ENCODE measurements around the gene AQP7. TPM values are rescaled to one million over a fixed set of nuclear protein-coding genes. Genes with fewer than 3 reads are reported as not detected.
"Not testable (repeated sequence)": the region's sequence is repeated elsewhere in the genome, so short reads cannot be mapped to it uniquely, and the experiment has no call there.

The AQP7 gene
- polyA plus RNA-seq, 5 donors: 2.2 to 5.2 (median 2.8) TPM

DNA sequence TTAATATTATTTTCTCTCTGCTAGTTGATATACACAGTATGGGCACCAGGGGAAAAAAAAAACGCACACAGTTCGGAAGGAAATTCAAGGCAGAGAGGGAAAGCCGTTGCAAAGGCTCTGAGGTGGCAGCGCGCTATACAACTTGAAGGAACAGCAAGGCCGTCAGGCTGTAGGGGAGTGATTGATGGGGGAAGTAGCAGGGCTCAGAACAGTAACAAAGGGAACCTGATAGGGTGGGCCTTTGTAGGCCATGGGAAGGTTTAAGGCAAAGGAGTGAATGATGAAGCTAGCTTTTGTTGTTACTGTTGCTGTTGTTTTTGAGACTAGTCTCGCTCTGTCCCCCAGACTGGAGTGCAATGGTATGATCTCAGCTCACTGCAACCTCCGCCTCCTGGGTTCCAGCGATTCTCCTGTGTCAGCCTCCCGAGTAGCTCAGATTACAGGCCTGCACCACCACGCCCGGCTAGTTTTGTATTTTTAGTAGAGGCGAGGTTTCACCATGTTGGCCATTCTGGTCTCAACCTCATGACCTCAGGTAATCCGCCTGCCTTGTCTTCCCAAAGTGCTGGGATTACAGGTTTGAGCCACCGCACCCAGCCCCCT is 27.0 kb downstream of the AQP7 start:
- DNase-seq: no peak

DNA sequence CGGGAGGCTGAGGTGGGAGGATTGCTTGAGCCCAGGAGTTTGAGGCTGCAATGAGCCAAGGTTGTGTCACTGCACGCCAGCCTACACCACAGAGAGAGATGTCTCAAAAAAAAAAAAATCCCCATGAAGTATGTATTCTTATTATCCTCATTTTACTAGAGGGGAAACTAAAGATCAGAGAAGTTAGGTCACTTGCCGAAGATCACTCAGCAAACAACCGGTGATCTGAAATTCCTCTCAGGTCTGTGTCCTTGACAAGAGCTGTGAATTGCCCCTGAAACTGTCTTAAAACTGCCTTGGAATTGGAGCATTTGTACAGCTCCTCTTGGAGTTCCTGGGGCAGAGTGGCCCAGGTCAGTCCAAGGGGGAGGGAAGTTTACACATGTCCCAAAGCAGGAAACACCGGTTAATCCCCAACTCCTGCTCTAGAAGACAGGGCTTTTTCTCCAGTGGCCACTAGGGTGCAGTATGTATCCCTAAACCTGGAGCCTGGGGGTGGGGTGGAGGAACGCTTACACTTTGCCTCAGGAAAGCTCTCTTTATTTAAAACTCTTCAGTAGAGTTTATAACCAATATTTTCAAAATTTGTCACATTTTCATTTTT is 27.6 kb downstream of the AQP7 start:
- DNase-seq: peak; percentile 56 to 70

DNA sequence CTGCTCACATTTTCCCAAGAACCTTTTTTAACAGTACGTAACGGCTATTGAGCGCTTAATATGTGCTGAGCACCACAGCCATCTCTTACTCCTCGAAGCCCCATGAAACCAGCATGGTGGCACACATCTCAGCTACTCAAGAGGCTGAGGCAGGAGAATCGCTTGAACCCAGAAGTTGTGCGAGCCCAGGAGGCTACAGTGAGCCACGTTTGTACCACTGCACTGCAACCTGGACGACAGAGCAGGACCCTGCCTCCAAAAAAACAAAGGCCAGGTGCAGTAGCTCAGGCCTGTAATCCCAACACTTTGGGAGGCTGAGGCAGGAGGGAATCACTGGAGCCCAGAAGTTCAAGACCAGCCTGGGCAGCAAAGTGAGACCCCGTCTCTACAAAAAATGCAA is 28.2 kb downstream of the AQP7 start:
- no peak for DNase-seq

DNA sequence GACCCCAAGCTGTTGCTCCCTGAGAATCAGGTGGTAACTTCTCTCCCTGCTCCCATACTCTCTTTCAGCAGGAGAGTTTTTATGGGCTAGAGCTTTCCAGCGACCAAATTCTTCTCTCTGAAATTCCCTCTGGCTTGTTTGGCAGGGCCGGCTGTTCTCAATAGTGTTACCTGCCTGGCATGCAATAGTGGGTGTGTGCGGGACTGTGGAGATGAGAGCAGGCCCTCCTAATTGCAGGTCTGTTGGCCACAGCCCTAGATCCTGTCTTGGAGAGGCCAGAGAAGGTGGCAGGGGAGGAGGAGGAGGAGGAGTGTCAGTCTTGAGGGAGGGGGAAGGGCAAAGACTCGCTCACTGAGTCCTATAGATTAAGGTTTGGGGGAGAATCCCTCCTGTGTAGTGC is 29.5 kb downstream of the AQP7 start:
- DNase-seq: no peak

DNA sequence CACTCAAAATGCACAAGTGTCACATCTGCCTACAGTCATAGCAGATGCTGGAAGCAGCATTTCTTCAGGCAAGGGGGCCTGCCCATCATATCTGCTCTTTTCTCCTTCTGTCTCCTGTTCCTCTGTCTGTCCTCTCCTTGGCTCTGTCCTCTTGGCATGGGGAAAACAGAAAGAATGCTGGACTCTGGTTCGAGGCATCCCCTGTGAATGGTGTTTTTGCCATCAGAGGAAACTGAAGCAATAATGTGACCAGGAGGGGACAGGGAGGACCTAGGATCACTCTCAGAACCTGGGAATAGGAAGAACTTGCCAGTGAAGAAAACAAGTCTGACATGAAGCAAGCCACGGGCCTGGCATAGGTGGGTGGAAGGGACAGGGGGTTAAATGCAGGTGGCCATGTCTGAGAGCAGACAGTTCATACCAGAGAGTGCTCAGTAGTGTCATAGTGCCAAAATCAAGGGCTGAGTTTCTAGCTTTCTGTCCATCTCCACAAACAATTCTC is 35.3 kb downstream of the AQP7 start:
- DNase-seq: no peak

DNA sequence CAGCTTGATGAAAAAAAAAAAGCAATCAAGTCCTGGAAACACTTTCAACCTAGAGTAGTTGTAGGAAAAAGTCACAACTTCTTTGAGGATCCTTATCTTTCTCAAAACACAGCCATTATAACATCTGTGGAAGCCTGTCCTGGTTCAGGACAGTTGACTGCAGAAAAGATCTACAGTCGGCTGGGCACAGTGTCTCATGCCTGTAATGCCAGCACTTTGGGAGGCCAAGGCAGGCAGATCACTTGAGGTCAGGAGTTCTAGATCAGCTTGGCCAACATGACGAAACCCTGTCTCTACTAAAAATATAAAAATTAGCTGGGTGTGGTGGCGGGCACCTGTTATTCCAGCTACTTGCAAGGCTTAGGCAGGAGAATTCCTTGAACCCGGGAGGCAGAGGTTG is 37.6 kb downstream of the AQP7 start:
- not testable (repeated sequence) for DNase-seq

DNA sequence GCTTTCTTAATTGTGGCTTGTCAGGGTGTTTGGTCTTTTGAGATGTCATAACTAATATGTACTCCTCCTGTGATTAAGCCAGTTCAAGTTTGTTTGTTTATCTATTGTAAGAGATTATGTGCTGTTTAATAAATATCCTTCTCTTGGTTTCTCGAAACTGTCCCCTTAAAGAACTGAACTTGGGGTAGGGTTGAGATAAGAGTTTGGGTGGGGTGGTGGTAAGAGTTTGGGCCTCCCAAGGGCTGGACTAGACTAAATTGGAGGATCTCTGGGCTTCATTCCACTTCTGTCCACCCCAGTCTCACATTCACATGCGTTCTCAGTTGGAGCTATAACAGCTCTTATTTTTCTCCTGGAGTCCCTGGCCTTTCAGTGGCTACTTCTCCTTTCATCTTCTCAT is 38.2 kb downstream of the AQP7 start:
- no peak for DNase-seq

DNA sequence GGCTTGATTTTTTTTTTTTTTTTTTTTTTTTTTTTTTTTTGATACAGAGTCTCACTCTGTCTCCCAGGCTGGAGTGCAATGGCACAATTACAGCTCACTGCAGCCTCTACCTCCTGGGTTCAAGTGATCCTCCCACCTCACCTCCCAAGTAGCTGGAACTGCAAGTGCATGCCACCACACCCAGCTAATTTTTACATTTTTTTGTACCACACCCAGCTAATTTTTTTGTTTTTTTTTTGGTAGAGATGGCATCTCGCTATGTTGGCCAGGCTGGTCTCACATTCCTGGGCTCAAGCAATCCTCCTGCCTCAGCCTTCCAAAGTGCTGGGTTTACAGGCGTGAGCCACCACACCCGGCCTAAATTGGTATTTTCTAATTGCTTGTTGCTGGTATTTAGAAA is 43.7 kb downstream of the AQP7 start:
- not testable (repeated sequence) for DNase-seq

DNA sequence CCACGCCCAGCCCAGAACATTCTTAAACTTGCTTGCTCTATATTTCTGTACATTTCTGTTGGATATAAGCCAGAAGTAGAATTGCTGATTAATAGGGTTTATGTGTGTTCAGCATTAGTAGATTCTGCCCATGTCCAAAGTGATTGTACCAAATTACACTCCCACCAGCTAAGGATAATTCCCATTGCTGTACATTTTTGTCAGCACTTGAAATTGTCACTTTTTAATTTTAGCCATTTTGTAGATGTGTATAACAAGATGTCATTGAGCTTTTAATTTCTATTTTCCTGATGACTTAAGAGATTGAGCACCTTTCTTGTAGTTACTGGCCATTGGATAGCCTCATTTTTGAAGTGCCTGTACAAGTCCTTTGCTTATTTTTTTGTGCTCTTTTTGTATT is 46.4 kb downstream of the AQP7 start:
- DNase-seq: no peak

DNA sequence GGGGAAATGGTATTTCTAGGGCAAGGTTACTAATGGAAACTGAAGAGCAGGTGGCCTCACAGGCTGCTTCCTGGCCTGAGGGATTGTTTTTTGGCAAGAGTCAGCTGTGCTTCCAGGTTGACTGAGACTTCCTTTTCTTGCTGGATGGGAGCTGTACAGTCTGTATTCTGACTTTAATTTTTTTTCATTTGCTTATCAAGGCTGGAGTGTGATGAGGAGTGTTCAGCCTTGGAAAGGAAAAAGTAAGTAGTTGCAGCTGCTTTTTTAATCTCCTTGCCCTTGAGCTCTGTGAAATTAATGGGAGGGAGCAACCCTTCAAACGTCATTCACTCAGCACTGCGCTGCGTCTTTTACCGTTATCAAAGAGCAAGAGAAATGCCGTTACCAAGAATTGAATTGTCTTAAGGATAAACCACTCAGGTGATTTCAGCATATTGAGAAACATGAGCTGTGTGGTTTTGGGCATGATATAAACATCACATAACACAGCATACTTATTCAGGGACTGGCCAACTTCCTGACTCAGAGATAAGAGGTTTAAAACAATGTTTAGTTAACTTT is 47.6 kb downstream of the AQP7 start:
- no peak for DNase-seq

DNA sequence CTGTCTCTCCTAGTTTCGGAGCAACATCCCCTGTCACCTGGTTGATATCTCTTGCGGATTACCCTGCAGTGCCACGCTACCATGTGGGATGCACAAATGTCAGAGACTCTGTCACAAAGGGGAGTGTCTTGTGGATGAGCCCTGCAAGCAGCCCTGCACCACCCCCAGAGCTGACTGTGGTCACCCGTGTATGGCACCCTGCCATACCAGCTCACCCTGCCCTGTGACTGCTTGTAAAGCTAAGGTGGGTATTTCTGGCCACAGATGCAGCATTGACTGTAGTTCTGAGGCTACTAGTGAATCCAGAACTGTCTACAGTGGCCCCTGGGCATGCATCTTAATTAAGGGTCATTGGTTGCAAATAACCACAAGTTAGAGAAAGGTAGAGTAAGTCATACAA is 50.8 kb downstream of the AQP7 start:
- no peak for DNase-seq

DNA sequence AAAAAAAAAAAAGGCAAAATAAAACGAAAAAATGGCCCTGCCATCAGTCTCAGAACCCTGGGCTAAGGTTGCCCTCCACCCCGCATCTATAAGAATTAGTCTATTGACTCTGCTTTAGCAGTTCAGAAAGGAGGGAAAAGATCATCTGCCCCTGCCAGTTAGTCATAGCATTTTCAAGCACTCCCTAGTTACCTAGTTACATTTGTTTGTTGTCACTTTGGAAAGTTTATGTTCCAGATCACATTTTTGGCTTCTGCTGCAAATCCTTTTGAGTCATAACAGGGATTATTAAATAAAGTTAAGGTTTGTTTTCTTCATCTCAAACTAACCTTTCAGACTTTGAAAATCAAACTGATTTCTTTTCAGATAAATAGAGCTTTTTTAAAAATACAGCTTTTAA is 52.1 kb downstream of the AQP7 start:
- peak in 1 of 2 donors; percentile 6 for DNase-seq

DNA sequence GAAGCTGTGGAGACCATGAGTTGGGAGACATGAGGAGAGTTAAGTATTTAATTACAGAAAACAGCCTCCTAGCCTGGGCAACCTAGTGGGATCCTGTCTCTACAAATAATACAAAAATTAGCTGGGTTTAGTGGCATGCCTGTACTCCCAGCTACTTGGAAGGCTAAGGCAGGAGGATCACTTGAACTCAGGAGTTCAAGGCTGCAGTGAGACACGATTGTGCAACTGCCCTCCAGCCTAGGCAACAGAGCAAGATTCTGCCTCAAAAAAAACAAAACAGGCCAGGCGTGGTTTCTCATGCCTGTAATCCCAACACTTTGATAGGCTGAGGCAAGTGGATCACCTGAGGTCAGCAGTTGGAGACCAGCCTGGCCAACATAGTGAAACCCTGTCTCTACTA is 52.6 kb downstream of the AQP7 start:
- DNase-seq: no peak

DNA sequence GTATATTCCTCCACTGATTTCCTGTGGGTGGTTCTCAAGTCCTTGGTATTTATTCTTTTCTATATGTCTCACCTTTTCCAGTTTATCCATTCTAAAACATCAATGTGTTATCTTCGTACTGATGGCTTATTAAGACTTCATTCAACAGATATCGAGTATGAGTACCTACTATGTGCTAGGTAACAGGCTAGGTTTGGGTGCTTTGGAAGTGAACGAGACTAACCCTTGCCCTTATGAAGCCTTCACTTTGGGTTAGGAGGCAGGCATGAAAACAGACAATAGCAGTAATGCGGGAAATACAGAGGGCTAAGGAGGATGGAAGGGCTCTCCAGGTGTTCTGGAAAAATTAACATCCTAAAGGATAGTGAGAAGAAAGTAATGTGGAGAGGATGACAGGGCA is 53.4 kb downstream of the AQP7 start:
- no peak for DNase-seq

DNA sequence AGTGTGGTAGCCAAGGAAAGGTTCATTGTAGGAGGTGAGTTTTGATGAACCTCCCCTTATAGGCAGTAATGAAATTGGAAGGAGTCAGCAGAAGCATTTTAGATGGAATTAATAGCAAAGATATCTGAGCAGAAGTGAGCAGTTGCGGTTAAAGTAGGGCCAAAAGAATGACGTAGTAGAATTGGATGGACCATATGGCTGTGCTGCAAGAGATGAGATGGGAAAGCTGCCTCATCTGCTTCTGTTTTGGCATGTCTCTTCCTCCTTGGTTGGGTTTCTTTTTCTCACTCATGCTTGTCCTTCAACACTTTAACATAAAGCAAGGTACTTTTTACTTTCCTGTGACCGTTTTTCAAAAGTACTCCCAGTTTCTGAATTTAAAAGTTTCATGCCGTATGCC is 55.8 kb downstream of the AQP7 start:
- DNase-seq: no peak

DNA sequence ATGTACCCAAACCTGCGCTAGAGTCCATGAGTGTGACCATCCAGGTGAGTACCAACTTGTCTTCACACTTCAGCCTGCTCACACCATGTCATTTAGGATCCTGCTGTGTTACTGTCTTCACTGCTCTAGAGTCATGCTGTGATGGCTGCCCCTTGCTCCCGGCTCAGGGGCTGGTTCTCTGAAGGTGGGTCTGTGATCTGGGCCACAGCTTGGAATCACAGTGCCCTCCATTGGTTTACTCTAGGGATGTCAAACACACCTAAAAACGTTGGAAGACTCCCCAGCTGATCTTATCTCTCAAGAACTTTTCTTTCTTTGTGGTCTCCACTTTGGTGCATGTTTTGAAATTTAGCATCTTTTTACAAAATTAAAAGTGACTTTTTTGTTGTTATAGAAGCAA is 58.2 kb downstream of the AQP7 start:
- no peak for DNase-seq

DNA sequence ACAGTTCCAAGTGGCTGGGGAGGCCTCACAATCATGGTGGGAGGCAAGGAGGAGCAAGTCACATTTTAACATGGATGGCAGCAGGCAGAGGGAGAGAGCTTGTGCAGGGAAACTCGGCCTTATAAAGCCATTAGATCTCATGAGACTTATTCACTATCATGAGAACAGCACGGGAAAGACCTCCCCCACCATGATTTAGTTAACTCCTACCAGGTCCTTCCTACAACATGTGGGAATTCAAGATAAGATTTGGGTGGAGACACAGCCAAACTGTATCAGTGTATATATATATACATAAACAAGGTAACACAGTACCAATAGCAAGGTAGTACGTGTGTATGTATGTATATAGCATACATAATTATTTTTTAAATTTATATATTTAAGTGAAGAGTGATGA is 61.2 kb downstream of the AQP7 start:
- no peak for DNase-seq

DNA sequence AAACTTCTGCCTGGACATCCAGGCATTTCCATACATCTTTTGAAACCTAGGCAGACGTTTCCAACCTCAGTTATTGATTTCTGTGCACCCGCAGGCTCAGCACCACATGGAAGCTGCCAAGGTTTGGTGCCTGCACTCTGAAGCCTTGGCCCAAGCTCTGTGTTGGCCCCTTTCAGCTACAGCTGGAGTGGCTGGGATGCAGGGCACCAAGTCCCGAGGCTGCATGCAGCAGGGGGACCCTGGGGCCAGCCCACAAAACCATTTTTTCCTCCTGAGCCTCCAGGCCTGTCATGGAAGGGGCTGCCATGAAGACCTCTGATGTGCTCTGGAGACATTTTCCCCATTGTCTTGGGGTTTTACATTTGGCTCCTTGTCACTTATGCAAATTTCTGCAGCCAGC is 62.2 kb downstream of the AQP7 start:
- no peak for DNase-seq

Other genes starting within 250 kb of the AQP7 start
- 10 to 100 TPM; 63.7 to 81.6 (median 67.9) TPM for gene B4GALT1, start 235.2 kb downstream of the AQP7 start, polyA plus RNA-seq (ENCODE audit: insufficient read depth in 1 of 5, insufficient read length in 5 of 5, low replicate concordance in 1 of 5)
- not detected for gene SPINK4, start 162.4 kb downstream of the AQP7 start, polyA plus RNA-seq (ENCODE audit: insufficient read depth in 1 of 5, insufficient read length in 5 of 5, low replicate concordance in 1 of 5)
- gene BAG1, start 137.9 kb downstream of the AQP7 start, polyA plus RNA-seq (ENCODE audit: insufficient read depth in 1 of 5, insufficient read length in 5 of 5, low replicate concordance in 1 of 5): 10 to 100 TPM; 50.6 to 72.9 (median 54.2) TPM
- 100 to 1,000 TPM in 3 of 5 donors, 10 to 100 TPM in 2; 91.8 to 123 (median 116) TPM for gene CHMP5, start 137.5 kb downstream of the AQP7 start, polyA plus RNA-seq (ENCODE audit: insufficient read depth in 1 of 5, insufficient read length in 5 of 5, low replicate concordance in 1 of 5)
- 10 to 100 TPM; 29.9 to 40.3 (median 35.1) TPM for gene NFX1, start 112.1 kb downstream of the AQP7 start, polyA plus RNA-seq (ENCODE audit: insufficient read depth in 1 of 5, insufficient read length in 5 of 5, low replicate concordance in 1 of 5)
- 10 to 100 TPM in 4 of 5 donors, 1 to 10 TPM in 1; 9.7 to 33.8 (median 23.8) TPM for gene AQP3, start 45.0 kb upstream of the AQP7 start, polyA plus RNA-seq (ENCODE audit: insufficient read depth in 1 of 5, insufficient read length in 5 of 5, low replicate concordance in 1 of 5)
- 10 to 100 TPM; 21.1 to 31.8 (median 23.8) TPM for gene NOL6, start 71.4 kb upstream of the AQP7 start, polyA plus RNA-seq (ENCODE audit: insufficient read depth in 1 of 5, insufficient read length in 5 of 5, low replicate concordance in 1 of 5)
- gene ANKRD18B, start 121.7 kb upstream of the AQP7 start, polyA plus RNA-seq (ENCODE audit: insufficient read depth in 1 of 5, insufficient read length in 5 of 5, low replicate concordance in 1 of 5): under 1 TPM; 0.17 to 0.58 (median 0.50) TPM